K562 (cell line): ENCODE data around the gene NCF2. TPM values are rescaled to one million over a fixed set of nuclear protein-coding genes. Genes with fewer than 3 reads are reported as not detected.
A peak's percentile ranks its signal among the peaks of the same experiment; 100 is the strongest.

Experiments
- FOSL1 ChIP-seq: fragments of 200-800 bp; sonication (Bioruptor generic); conservative IDR thresholded peaks from 2 replicates; pipeline ENCODE4 v1.6.1; 2016; ENCODE audit warnings: missing genetic modification characterization, missing compliant biosample characterization
- JUND ChIP-seq, 2 experiments: IDR thresholded peaks; 2 replicates in 1 of 2; 3 replicates in 1 of 2; pipeline ENCODE4 v1.6.1; 2011; ENCODE audit warnings: borderline replicate concordance in 2 of 2, low read depth in 2 of 2, low read length in 2 of 2, improper control_type of control experiment in 1 of 2, missing biosample characterization in 1 of 2, missing genetic modification characterization in 1 of 2, missing genetic modification reagents in 1 of 2
- PRDM10 ChIP-seq: fragments of 450-650 bp; IDR thresholded peaks from 2 replicates; pipeline ENCODE4 v1.6.1; 2018; ENCODE audit not compliant: partially characterized antibody
- ZBTB40 ChIP-seq, 2 experiments: fragments of 450-650 bp in 1 of 2; sonication (generic) in 1 of 2; formaldehyde crosslinking in 1 of 2; IDR thresholded peaks; 2 replicates each; pipeline versions ENCODE4 v1.7.1 to v1.9.0; 2016 to 2022; ENCODE audit warnings: inconsistent platforms in 1 of 2, mild to moderate bottlenecking in 1 of 2, missing genetic modification reagents in 1 of 2
- polyA plus RNA-seq, 8 experiments: library from polyadenylated mRNA; depleted of rRNA in 4 of 8; stranded (reverse) in 5 of 8; unstranded in 3 of 8; fragments of >200 nt; fragmentation: Nextera tagmentation in 2 of 8; fragmentation: Illumina TruSeq in 1 of 8; extraction: Ambion mirVana in 2 of 8; extraction: Trizol in 1 of 8; gene quantifications; 2 replicates each; pipeline versions ENCODE4 v1.2.1 to v1.2.3, GENCODE V29; 2011 to 2014; ENCODE audit warnings: inconsistent platforms in 1 of 8, missing spikeins in 1 of 8
- total RNA-seq, 7 experiments: library from RNA; depleted of rRNA in 6 of 7; stranded (reverse); fragments of >200 nt in 6 of 7; fragmentation: Illumina TruSeq in 2 of 7; extraction: Trizol in 2 of 7; gene quantifications; 2 replicates each; pipeline versions ENCODE4 v1.2.1 to v1.2.3, GENCODE V29; 2011 to 2021; ENCODE audit warnings: low replicate concordance in 1 of 7

NCF2 gene
- total and polyA plus RNA-seq, 9 of the 15 experiments (the other 6 are each of a cell fraction or from before 2014, with no cell fraction given), result 0.07 to 0.54 (median 0.16) TPM; not detected in 3

- TF ChIP-seq PRDM10, result peak; percentile 7
- TF ChIP-seq JUND (IDR thresholded peaks at IDR 0.05; ENCODE audit: borderline replicate concordance, low read depth, low read length), result no peak
- peak; percentile 34; the same call in 1 of the 3 replicates for TF ChIP-seq JUND (tag; IDR thresholded peaks at IDR 0.05; ENCODE audit: borderline replicate concordance, low read depth, low read length)
- TF ChIP-seq ZBTB40 (IDR thresholded peaks at IDR 0.05), result no peak
- no peak for TF ChIP-seq ZBTB40 (CRISPR knock-in tag; IDR thresholded peaks at IDR 0.05)
- 0 out of 2 replicates have a peak, but pooled peaks have one; percentile 27 for TF ChIP-seq FOSL1 (tag)
Measured at GRCh38 chr1:183590244-183591191, at the start of gene NCF2 (continued).
